BLaER1 (cell line): ENCODE data around the gene ALG14.
"Not testable (repeated sequence)": the region's sequence is repeated elsewhere in the genome, so short reads cannot be mapped to it uniquely, and the experiment has no call there.

Source experiments
- H3K27ac ChIP-seq: shearing (Covaris generic); formaldehyde crosslinking; 2 replicates; pipeline ENCODE4 v1.8.1; 2022
- H3K27me3 ChIP-seq: shearing (Covaris generic); formaldehyde crosslinking; 2 replicates; pipeline ENCODE4 v1.8.1; 2022
- H3K36me3 ChIP-seq: shearing (Covaris generic); formaldehyde crosslinking; 2 replicates; pipeline ENCODE4 v1.8.1; 2022
- H3K4me1 ChIP-seq: shearing (Covaris generic); formaldehyde crosslinking; 2 replicates; pipeline ENCODE4 v1.8.1; 2022
- H3K4me2 ChIP-seq: shearing (Covaris generic); formaldehyde crosslinking; 2 replicates; pipeline ENCODE4 v1.8.1; 2022
- H3K4me3 ChIP-seq: shearing (Covaris generic); formaldehyde crosslinking; 2 replicates; pipeline ENCODE4 v1.8.1; 2022
- H3K9ac ChIP-seq: shearing (Covaris generic); formaldehyde crosslinking; 2 replicates; pipeline ENCODE4 v1.8.1; 2022
- H3K9me3 ChIP-seq: shearing (Covaris generic); formaldehyde crosslinking; 2 replicates; pipeline ENCODE4 v1.8.1; 2022
- H4K20me1 ChIP-seq: shearing (Covaris generic); formaldehyde crosslinking; 2 replicates; pipeline ENCODE4 v1.8.1; 2022
- Cebpa-rat ChIP-seq: shearing (Covaris generic); IDR thresholded peaks from 2 replicates; pipeline ENCODE4 v1.8.1; 2022

ALG14 gene

DNA sequence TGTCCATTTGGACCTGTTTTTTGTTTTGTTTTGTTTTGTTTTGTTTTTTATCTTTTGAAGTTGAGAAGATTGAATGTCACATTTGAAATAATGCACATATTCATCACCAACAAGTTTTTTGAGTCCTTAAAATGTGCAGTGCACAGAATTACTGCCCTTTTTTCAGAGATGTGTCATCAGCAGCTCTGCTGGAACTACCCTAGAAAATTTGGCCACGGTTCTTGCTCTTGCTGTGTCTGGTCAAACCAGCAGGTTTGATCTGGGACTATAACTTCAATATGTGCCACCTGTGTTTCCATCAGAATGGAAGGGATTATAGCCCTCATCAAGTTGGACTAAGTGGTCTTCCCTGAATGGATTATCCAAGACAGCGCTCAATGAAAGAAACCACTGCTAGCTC is 121.7 kb downstream of the ALG14 start:
- Histone ChIP-seq H3K27me3 (no peaks in the 10 kb centered on the region), H3K4me2 (no peak overlapping the region), H3K4me3 (no peak overlapping the region), H4K20me1 (no peaks in the 10 kb centered on the region), H3K27ac (no peak overlapping the region), H3K9ac (no peak overlapping the region), H3K4me1 (no peaks in the 10 kb centered on the region), H3K9me3 (no peaks in the 10 kb centered on the region), H3K36me3 (no peaks in the 10 kb centered on the region)
- no peak for TF ChIP-seq Cebpa-rat

DNA sequence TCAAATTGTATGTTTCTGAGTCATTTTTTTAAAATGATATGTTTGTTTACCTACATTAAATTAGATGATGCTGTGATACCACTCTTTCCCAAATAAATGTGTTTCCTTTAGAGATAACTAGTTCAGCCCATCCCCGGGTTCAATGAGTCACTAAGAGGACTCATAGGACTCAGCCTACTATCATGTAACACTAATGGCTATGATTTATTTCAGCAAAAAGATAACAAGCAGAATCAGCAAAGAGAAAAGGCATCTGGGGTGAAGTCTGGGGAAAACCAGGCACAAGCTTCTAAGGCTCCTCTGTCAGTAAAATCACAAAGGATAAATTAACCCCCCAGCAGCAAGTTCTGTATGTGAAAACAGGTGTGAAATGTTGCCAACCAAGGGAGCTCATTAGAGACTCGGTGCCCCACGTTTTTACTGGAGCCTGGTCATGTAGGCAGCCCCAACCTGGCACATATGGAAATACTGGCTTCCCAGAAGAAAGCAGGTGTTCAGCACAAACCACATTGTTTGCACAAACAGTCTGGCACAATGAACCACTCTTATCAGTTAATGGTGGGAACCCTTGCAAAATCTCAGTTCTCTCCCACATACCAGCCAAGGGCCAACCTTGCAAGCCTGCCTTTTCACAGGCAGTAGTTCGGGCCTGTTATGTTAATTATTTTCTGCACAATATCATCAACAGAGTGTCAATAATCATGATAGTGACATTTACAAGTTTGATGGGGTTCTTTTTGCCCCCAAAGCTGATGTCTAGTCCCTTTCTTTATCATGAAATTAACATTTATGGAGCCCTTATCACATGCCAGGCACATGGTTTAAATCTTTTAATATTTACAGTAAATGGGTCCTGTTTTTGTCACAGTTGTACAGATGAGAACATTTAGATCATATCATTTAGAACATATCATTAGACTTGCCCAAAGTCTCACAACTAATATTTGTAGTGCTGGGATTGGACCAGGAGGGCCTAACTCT is 122.8 kb downstream of the ALG14 start:
- H4K20me1 ChIP-seq, result no peaks in the 10 kb centered on the region
- TF ChIP-seq Cebpa-rat, result no peak
- H3K4me1 ChIP-seq, result no peaks in the 10 kb centered on the region
- H3K4me3 ChIP-seq, result no peak overlapping the region
- no peaks in the 10 kb centered on the region for H3K36me3 ChIP-seq
- H3K27me3 ChIP-seq, result no peaks in the 10 kb centered on the region
- no peaks in the 10 kb centered on the region for H3K9me3 ChIP-seq
- H3K9ac ChIP-seq, result no peak overlapping the region
- H3K27ac ChIP-seq, result no peak overlapping the region
- H3K4me2 ChIP-seq, result no peak overlapping the region

DNA sequence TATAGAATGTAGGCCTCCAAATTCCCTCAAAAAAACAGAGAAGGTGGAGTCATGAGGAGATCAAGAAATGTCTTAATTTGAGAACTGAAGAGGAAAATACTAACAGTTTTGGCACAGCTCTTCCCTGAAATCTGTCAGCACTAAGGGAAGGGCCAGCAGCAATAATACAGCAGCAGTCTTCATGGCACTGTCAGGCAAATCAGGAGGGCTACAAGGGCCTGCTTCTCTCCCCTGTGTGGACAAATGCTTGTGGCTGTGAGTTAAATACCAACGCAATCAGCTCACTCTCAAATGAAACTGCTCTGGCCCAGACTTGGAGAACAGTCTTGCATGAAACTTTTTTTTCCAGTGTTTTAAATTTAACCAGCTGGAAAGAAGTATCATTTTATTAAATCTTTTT is 125.3 kb downstream of the ALG14 start:
- Histone ChIP-seq H3K4me3 (no peak overlapping the region), H3K36me3 (no peaks in the 10 kb centered on the region), H3K9ac (no peak overlapping the region), H4K20me1 (no peaks in the 10 kb centered on the region), H3K9me3 (no peaks in the 10 kb centered on the region), H3K27ac (no peak overlapping the region), H3K4me2 (no peak overlapping the region), H3K4me1 (no peaks in the 10 kb centered on the region), H3K27me3 (no peaks in the 10 kb centered on the region)
- no peak for TF ChIP-seq Cebpa-rat

DNA sequence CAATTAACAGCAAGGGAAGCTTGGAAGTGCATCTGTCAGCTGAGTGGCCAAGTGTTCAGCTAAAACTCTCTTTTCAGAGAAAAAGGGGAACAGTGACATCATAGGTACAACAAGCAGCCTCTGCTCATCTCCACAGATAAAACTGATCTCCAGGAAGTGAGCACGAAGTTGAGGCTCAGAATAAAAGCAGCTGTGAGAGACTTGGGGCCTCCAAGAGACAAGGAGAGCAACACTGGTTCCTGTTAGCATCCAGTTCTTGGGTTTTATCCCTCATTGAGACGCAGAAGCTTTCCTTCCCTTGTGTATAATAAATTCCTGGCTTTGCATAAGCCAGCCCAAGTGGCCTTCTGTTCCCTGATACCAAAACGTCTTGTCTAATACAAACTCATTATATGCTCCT is 125.9 kb downstream of the ALG14 start:
- Histone ChIP-seq H3K4me1 (no peaks in the 10 kb centered on the region), H3K27me3 (no peaks in the 10 kb centered on the region), H3K9me3 (no peaks in the 10 kb centered on the region), H3K9ac (no peak overlapping the region), H3K4me3 (no peak overlapping the region), H3K27ac (no peak overlapping the region), H4K20me1 (no peaks in the 10 kb centered on the region), H3K4me2 (no peak overlapping the region), H3K36me3 (no peaks in the 10 kb centered on the region)
- no peak for TF ChIP-seq Cebpa-rat

DNA sequence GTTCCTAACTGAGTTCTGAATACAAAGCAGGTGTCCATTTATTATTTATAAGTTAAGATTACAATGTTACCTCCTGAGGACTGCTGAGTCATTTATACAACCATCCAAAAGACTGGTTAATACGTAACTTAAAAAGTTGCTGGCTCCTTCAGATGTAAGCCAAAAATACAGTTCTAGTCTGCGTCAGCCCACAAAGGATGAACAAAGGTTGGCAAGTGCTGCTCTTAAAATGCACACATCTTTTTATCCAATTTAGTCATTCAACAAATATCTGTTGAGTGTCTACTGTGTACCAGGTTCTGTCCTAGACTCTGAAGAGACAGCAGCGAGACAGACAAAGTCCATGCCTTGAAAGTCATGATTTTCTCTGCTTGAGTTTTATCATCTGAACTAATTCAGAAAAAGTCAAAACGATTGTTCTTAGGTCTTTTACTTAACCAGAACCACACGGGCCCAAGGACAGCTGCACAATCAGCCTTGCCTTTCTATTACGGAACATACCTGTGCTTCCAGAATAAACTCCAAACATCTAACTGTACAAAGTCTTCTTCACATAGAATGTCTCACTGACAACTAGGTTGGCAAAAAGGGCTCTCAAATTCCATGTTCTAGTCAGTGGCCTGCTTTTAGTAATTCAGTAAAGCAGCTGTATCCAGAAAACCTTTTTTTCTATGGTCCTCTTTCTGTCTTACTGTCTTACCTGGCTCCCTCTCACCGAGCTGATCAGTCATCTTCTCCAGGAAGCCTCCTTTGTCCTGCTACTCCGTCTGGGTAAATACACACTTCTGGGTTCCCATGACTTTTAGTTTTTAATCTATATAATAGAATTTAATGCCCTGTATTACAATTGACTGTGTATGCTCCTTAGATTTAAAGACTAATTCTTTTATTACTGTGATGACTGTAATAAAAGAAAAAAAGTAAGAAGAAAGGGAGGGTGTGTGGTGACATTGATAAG is 130.3 kb downstream of the ALG14 start:
- no peaks in the 10 kb centered on the region for H3K9me3 ChIP-seq
- no peak overlapping the region for H3K9ac ChIP-seq
- no peaks in the 10 kb centered on the region for H4K20me1 ChIP-seq
- no peaks in the 10 kb centered on the region for H3K27me3 ChIP-seq
- H3K4me2 ChIP-seq, result no peak overlapping the region
- no peaks in the 10 kb centered on the region for H3K36me3 ChIP-seq
- no peak overlapping the region for H3K27ac ChIP-seq
- H3K4me3 ChIP-seq, result no peak overlapping the region
- H3K4me1 ChIP-seq, result no peaks in the 10 kb centered on the region
- TF ChIP-seq Cebpa-rat, result no peak

DNA sequence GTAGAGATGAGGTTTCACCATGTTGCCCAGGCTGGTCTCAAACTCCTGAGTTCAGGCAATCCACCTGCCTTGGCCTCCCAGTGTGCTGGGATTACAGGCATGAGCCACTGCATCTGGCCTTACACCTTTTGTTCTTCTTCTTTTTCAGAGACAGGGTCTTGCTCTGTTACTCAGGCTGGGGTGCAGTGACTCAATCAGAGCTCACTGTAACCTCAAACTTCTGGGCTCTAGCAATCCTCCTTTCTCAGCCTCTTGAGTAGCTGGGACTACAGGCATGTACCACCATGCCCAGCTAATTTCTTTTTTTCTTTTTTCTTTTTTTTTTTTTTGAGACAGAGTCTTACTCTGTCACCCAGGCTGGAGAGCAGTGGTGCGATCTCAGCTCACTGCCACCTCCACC is 131.3 kb downstream of the ALG14 start:
- not testable (repeated sequence) for H3K4me2 ChIP-seq, H4K20me1 ChIP-seq, H3K9me3 ChIP-seq, H3K4me1 ChIP-seq, H3K9ac ChIP-seq, H3K27me3 ChIP-seq, H3K36me3 ChIP-seq, H3K4me3 ChIP-seq, H3K27ac ChIP-seq

DNA sequence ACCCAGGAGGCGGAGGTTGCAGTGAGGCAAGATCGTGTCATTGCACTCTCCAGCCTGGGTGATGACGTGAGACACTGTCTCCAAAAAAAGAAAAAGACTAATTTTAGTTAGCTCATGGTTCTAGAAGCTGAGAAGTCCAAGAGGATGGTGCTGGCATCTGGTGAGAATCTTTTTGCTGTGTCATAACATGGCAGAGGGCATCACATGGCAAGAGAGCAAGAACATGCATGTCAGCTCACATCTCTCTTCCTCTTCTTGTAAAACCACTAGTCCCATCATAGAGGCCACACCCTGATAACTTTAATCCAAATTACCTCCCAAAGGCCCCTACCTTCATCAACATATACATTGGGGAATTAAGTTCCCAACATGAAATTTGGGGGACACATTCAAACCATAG is 132.0 kb downstream of the ALG14 start:
- Histone ChIP-seq H3K27ac (no peak overlapping the region), H3K4me1 (no peaks in the 10 kb centered on the region), H3K9ac (no peak overlapping the region), H3K4me3 (no peak overlapping the region), H4K20me1 (no peaks in the 10 kb centered on the region), H3K36me3 (no peaks in the 10 kb centered on the region), H3K27me3 (no peaks in the 10 kb centered on the region), H3K9me3 (no peaks in the 10 kb centered on the region), H3K4me2 (no peak overlapping the region)
- no peak for TF ChIP-seq Cebpa-rat

DNA sequence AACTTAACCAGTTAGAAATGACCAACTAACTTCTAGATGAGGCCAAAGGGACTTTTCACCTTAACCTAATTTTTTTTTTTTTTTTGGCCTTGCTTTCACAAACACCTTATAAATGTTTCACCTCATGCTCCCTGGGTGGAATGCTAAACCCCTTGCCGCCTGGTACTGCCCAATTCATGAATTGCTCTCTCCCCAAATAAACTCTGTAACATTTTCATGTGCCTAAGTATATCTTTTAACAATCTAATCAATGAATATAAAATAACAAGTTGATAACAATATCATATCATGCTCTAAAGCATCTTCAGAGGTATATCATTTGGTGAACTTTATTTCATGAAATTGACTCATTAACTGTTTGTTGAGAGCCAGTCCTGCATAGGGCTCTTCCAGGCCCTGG is 134.9 kb downstream of the ALG14 start:
- no peaks in the 10 kb centered on the region for H3K27me3 ChIP-seq
- no peak overlapping the region for H3K4me3 ChIP-seq
- no peaks in the 10 kb centered on the region for H3K36me3 ChIP-seq
- no peak for TF ChIP-seq Cebpa-rat
- H3K4me2 ChIP-seq, result no peak overlapping the region
- no peaks in the 10 kb centered on the region for H4K20me1 ChIP-seq
- H3K27ac ChIP-seq, result no peak overlapping the region
- no peaks in the 10 kb centered on the region for H3K4me1 ChIP-seq
- H3K9ac ChIP-seq, result no peak overlapping the region
- no peaks in the 10 kb centered on the region for H3K9me3 ChIP-seq

DNA sequence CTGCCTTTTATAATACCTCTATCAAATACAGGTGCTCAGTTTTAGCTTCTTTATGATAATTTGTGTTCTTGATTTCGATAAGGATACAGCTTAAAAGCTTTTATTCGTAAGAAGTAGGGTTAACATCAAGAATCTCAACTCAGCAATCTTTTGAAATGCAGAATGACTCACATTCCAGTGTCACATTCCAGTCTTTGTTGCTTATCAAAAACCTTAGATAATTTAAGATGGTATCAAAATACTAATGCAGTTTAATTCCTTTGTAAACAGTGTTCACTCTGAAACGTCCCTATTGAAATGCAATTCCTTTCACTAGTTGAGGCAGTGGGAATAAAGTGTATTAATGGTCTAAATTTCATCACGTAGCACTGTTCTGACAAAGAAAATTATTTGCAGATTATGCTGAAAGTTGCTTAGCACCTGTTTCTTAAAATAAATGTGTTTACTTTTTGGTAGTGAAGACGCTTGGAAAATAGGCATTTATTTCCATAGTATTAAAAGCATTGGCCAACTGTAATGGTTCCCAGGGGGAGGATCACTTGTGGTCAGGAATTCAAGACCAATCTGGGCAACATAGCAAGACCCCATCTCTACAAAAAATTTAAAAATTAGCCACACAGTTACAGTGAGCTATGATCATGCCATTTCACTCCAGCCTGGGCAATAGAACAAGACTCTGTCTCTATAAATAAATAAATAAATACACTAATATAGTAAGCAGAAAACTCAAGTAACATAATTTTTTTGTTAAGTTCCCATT is 135.7 kb downstream of the ALG14 start:
- no peak for TF ChIP-seq Cebpa-rat
- H3K36me3 ChIP-seq, result no peaks in the 10 kb centered on the region

More for the DNA sequence above, 135.7 kb downstream of the ALG14 start:
- H4K20me1 ChIP-seq, result no peaks in the 10 kb centered on the region
- H3K4me3 ChIP-seq, result no peak overlapping the region
- no peak overlapping the region for H3K4me2 ChIP-seq
- no peak overlapping the region for H3K9ac ChIP-seq
- no peak overlapping the region for H3K27ac ChIP-seq
- H3K4me1 ChIP-seq, result no peaks in the 10 kb centered on the region
- H3K9me3 ChIP-seq, result no peaks in the 10 kb centered on the region
- no peaks in the 10 kb centered on the region for H3K27me3 ChIP-seq
